Measurements from ENCODE around the gene GRK5. TPM values are rescaled to one million over a fixed set of nuclear protein-coding genes. Genes with fewer than 3 reads are reported as not detected.

GRK5 gene
- total RNA-seq, 1 donor from 2014 or later, result 26.2 TPM

DNA sequence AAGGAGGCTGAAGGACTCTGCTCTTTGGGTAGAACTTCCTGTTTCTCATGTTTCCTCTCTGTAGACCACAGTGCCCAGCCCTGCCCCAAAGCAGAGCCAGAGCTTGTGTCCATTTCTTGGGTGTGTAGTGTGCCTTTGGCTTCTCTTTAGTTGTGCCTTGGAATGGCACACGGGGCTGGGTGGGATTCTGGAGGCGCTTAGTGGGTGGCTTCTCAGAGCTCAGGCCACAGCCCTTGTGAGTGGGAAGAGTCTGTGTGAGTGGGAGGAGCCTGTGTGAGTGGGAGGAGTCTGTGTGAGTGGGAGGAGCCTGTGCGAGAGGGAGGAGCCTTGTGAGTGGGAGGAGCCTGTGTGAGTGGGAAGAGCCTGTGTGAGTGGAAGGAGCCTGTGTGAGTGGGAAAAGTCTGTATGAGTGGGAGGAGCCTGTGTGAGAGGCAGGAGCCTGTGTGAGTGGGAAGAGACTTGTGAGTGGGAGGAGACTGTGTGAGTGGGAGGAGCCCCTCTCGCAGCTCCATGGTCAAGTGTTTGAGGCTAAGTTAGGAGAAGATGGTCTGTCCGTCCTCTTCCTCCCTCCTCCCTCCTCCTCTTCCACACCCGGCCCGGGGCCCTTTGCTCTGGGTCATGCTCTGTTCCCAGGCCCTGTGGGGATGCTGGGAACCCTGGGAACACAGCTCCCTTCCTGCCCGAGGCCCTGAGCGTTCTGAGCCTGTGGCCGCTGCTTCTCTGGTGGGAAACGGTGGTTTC, 153.0 kb downstream of the GRK5 start:
- no peak for DNase-seq

GRCh38 chr10:119361037-119361436, 153.7 kb downstream of the GRK5 start:
- no peak for DNase-seq

DNA sequence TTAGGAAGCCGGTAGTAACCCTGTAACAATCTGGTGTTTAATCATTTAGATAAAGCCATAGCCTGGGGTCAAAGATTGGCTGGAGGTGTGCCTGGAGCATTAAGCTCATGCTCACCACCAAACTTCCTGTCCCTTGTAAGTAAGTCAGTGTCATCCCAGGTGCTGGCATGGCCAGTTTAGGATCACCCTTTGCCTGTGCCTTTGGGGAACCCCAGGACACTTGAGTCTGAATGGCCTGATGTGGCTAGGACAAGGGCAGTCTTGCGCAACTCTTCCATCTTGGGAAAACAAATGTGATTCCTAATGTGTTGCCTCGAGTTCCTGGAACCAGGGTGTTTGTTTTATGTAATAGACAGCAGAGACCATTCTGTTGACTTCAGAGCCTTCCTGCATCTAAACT, 154.8 kb downstream of the GRK5 start:
- no peak for DNase-seq

DNA sequence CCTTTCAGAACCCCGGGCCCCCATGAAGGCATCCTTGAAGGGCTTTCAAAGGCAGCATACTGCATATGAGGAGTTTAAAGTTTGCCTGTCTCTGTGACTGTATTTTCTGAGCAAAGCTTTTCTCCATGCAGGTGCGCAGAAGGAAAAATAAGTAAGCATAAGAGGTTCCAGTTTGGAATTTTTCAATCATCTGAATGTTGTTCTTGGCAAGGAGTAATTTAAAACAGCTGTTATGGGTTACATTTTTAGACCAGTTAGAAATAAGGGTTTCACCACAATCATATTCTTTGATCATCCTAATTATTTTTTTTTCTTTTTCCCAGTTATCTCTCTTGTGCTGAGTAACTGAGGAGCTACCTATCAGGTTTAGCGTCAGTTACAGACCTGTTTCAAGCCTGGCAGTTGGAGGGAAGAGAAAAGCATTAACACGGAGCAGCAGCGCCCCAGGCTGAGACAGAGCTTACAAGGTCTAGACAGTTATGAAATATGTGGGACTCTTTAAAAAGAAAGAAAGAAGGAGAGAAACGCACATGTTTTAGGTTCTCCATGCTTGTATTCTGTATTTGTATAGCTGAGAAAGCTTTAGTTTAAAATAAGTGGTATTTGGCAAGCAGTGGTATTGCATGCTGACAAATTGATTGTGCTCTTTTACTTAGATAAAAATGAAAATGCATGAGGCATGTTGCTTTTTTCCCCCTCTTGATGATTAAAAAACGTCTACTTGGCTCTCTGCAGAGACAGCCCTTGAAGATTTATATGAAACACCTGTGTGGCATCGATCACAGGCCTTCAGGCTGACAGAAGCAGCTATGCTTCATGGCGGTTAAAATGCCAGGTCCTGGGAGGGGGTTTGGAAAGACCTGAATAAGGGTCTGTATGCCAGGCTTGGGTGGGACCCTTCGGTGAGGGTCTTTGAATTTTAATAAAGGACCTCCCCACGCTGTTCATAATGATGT, 157.6 kb downstream of the GRK5 start:
- DNase-seq, result peak; percentile 77

DNA sequence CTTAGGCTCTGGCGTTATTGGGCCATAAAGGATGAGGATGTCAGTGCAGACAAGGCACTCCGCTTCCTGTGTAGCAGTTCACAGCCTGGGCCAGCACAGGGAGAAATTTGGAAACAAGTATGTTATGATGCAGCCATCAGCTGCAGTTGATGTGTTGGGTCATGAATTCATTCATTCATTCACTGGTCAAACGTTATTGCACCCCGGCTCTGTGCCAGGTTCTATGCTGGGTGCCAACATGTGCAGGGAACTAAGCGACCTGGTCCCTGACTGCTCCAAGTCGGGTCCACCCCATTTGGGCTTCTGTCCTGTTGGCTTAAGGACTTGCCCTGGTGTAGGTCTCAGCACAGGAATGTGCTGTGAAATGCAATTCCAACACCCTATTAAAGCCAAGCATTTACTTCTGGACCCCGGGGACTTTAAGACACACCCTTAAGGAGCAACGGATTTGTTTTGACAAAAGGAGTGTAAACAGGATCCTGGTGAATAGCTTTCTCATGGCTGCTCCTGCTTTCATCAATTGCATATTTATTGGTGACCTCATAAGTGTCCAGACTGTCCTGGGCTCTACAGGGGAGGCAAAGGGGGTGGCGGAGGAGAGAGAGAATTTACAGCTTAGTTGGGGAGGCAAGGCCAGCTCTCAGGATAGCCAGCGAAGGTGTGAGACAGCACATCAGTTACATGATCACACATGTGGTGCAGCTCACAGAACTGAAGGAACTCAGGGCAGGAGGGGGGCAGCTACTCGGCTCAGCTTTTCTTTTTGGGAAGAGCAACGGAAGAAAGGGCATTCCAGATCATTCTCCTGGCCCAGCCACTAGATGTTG, 158.6 kb downstream of the GRK5 start:
- DNase-seq, result peak; percentile 48

- no peak for DNase-seq
These were observed 160.6 kb downstream of the GRK5 start for GRCh38 chr10:119367841-119368549.

- no peak for DNase-seq
These were observed 161.2 kb downstream of the GRK5 start for GRCh38 chr10:119368581-119368980.

GRCh38 chr10:119368991-119369869, 161.9 kb downstream of the GRK5 start:
- DNase-seq, result peak; percentile 91

DNA sequence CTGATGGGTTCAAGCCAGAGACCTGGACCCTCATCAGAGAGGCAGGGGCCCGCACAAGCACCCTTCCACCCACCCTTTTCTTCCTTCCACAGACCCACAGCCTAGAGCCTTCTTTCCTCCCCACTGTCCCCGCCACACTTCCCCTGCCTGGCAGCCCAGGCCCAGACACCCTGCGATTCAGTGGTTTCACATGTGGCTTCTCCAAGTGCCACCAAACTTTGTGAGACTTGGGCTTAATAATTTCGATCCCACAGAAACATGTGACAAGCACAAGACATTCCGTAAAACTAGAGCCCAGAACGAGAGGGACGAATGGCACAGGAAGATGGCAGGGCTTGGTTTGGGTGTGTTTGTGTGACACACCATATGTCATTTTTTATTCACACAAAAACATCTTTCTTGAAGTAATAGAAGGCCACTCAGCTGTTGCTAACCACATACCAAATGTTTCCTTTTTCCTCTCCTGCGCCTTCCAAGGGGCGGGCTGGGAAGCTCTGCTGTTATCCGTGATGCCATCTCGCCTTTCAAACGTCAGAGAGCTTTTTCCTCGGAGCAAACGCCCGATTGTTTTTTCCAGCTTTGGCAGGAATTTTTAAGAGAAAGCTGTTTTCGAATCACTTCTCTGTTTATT, 162.9 kb downstream of the GRK5 start:
- peak; percentile 89 for DNase-seq

- DNase-seq, result peak; percentile 64
These were observed 163.8 kb downstream of the GRK5 start for GRCh38 chr10:119370972-119371703.

- no peak for DNase-seq
These were observed 164.6 kb downstream of the GRK5 start for GRCh38 chr10:119371704-119372663.

DNA sequence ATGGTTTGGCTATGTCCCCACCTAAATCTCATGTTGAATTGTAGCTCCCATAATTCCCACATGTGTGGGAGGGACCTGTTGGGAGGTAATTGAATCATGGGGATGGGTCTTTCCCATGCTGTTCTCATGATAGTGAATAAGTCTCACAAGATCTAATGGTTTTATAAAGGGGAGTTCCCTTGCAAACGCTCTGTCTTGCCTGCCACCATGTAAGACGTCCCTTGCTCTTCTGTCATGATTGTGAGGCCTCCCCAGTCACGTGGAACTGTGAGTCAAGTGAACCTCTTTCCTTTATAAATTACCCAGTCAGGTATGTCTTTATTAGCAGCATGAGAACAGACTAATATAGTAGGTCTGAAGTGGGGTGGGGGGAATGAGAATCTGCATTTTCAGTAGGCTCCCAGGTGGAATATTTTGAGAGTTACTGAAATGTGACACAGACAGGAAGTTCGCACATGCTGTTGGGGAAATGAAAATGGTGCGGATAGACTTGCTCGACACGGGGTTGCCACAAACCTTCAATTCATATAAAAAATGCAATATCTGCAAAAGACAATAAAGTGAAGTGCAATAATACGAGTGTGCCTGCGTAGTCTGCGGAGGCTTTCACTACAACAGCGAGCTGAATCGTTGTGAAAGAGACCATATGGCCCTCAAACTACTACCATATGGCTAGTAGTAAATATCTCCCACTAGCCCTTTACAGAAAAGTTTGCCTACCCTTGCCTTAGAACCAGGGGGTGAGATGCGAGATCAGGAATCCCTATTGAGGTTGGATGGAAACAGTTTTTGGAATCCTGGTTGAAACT, 166.1 kb downstream of the GRK5 start:
- no peak for DNase-seq

GRCh38 chr10:119374236-119374635, 166.9 kb downstream of the GRK5 start:
- DNase-seq, result no peak

GRCh38 chr10:119375574-119376272, 168.4 kb downstream of the GRK5 start:
- DNase-seq, result peak; percentile 62

DNA sequence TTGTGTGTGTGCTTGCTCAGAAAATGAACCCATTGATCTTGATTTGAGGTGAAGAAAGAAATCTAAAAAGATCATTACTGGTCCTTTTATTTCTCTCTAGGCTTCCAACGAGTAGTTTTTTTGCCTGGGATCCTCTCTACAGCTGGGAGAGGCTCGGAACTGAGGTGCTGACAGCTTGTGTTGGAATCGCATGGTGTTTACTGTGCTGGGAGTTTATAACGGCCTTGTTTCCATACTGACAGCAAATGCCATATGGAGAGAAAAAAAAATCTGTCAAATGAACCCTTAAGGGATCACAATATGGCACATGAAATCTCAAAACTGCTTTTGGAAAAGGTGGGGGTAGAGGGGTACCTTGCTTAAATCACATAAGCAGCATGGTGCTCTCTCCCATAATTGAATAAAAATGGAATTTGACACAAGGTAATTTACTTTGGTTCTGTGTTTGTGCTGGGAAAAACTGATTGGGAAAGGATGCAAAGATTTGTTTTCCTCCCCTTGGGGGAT, 170.1 kb downstream of the GRK5 start:
- peak; percentile 67 for DNase-seq

GRCh38 chr10:119377958-119378736, 170.8 kb downstream of the GRK5 start:
- DNase-seq, result peak; percentile 65

Measured in tongue (tissue), 2 donors.